NOMO-1 treated with DMSO at 0.1 percent for 48 hours (cell line): ENCODE data around the gene RCAN3.
"Not testable (repeated sequence)": the region's sequence is repeated elsewhere in the genome, so short reads cannot be mapped to it uniquely, and the experiment has no call there.

Source experiments
- DNase-seq: peaks from one replicate; lab custom pipeline; 2025; ENCODE audit not compliant: unreplicated experiment; lab: John Stamatoyannopoulos, UW

Gene RCAN3

DNA sequence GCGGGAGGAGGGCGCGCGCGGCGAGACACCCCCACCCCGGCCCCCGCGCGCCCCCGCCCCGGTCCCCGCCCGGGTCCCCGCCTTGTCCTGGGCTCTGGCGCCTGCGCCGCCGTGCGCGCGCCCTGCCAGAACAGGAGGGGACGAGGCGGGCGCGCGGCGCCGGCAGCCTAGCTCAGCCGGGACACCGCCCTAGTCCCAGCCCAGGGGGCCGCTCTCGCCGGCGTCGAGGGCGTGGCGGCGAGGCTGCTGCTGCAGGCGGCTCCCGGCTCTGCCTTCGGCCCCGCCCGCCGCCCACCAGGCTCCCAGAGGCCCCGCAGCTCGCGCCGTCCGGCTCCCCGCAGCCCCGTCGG is at the start of gene RCAN3:
Gene RCAN3, plus strand, starts transcription at position 128 of the 350 bp plus-strand sequence. CDS start 11,537 bp downstream, outside the sequence.
- DNase-seq, result peak; percentile 85

DNA sequence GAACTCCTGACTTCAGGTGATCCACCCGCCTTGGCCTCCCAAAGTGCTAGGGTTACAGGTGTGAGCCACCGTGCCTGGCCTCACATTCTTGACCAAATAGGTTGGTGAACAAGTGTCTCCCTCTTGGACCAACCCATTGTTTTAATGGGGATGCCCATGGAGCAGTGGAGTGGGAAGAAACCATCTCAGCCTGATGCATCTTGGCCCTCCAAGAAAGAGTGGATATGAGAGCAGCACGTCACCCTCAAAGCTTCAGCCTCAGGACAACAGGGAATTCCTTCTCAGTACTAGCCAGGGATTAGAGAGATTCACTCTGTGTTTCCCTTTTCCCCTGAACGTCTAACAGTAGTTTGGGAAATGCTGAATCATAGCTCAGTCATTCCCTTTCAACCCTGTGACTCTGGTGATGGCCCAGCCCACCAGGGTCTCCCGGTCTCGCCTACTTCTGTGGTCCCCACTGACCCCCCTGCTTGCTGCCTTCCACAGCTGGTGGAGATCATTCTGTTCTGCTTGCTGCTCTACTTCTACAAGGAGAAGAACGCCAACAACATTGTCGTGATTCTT is 49.6 kb upstream of the RCAN3 start:
- no peak for DNase-seq

DNA sequence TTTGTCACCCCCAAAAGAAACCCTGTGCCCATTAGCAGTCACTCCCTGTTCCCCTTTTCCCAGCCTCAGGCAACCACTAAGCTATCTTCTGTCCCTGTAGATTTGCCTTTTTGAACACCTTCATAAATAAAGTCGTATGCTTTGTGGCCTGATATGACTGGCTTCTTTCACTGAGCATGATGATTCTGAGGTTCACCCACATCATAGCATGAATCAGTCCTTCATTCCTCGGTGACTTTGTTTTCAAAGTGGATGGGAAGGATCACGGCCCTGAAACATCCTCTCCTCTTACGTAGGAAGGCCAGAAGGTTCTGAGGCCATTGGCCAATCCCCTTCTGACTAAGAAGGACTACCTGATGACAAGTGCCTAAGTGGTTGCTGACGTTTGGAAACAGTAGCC is 48.0 kb upstream of the RCAN3 start:
- peak; percentile 55 for DNase-seq

DNA sequence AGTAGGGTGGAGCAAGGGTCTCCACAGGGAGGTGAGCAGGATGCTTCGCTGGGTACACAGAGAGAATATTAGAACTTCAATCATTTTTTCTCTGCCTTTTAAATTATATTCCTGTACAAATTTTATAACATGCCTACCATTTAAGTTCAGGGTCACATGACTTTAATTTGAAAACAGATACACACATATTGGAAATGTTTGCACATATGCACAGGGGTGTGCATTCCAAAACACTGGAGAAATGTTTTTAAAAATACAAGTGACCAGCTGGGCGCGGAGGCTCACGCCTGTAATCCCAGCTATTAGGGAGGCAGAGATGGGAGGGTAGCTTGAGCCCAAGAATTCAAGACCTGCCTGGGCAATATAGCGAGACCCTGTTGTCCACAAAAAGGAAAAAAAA is 47.4 kb upstream of the RCAN3 start:
- no peak for DNase-seq

DNA sequence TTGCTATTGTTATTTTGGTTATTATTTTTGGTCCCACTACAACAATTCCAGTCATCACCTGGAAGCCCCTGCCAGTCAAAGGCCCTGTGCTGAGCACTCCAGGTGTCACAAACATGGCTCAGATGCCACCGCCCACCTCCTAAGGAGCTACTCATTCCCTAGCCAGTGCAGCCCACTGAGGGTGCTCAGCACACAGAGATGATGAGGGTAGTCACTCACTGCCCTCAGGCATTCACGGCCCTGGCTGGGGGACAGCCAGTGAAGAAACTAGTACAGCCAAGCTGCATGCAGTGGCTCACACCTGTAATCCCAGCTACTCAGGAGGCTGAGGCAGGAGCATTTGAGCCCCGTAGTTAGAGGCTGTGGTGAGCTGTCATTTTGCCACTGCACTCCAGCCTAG is 44.8 kb upstream of the RCAN3 start:
- DNase-seq, result no peak

DNA sequence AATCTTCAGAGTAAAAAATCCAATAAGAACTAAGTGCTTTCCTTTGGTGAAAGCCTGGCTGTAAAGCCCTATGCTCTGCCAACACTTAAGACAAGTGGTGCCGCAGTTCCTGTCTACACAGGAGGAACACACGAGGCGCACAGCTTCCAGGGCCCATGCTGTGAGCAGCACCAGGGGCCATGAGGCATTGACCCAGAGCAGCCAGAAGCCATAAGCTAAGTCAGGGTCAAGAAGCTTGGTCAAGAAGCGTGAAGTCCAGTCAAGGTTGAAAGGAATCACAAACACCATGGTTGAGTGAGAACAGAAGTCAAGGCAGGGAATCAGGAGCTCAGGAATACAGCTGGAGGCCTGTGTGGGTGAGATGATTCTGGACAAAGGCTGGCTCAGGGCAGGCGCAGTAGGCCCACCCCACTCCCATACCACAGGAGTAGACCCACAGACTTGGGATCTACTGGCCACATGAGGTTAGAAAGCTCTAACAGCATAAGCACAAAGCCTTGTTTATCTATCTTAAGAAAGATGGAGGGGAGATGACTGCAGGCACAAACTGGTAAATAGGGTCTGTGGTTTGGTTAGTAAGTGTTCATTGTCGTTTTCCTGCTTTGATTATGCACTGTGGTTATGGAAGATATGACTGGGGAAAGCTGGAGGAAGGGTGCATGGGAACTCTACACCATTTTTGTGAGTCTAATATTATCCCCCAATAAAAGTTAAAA is 42.9 kb upstream of the RCAN3 start:
- no peak for DNase-seq

DNA sequence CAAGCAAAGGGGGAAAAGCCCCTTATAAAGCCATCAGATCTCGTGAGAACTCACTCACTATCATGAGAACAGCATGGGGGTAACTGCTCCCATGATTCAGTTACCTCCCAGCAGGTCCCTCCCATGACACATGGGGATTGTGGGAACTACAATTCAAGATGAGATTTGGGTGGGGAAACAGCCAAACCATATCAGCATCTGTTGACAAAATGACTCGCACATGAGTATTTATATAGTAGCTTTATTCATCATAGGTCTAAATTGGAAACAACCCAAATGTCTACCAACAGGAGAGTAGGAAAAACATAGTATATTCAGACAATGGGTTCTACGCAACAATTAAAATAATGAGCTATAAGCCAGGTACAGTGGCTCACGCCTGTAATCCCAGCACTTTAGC is 40.5 kb upstream of the RCAN3 start:
- DNase-seq, result not testable (repeated sequence)

DNA sequence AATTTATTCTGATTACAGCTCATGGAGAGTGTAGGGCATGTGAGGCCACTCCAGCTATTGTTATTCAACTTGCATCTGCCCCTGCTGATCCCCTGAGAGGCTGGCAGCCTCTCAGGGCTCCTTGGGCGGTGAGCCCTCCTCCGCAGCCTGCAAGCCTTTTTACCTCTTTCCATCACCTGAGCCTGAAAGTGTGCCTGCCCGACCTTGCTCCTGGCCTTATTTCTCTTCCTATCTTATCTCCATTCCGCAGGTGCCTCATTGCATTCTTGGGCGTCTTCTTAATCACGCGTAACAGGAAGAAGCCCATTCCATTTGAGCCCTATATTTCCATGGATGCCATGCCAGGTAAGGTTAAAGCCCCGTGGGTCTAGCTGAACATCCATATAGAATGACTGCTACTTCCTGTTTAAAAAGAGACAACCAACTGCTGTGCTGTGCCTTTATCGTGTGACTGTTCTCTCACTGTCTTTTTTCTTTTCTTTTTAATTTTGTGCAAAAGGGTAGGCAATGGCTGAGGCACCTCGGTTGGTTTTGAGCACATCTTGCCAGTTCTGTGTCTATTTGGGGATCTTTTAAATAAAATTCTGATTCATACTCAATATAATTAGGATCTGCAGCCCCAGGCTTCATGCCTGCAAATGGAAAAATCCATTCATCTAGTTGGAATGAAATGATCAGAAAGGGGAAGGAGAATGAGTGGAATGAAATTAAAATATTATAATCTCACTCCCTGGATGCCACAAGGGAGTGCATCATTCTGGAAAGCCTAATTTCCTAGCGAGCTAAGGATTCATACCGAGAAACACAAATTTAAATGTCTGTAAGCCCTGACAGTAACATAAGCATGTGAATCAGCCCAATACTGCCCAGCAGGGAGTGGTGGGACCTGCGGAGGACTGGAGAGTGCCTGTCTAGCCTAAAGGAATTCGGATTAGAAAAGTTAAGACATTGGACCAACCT is 38.6 kb upstream of the RCAN3 start:
- no peak for DNase-seq

DNA sequence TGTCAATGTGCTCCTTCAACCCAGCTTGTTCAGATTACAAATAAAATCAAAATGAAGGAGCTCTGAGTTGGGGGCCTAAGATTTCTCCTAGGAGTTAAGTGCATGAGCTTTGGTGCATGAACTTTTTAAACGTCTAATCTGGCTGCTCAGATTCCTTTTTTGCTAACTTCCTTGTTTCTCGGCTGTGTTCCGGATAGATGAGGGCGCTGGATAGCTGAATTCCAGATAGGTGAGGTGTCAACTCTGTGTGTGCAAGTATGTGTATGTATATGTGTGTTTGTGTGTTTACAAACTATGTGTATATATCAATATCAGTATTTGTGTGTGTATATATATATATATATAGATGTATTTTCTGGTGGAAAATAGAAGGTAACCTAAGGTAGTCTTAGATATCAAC is 37.5 kb upstream of the RCAN3 start:
- DNase-seq, result peak; percentile 18

DNA sequence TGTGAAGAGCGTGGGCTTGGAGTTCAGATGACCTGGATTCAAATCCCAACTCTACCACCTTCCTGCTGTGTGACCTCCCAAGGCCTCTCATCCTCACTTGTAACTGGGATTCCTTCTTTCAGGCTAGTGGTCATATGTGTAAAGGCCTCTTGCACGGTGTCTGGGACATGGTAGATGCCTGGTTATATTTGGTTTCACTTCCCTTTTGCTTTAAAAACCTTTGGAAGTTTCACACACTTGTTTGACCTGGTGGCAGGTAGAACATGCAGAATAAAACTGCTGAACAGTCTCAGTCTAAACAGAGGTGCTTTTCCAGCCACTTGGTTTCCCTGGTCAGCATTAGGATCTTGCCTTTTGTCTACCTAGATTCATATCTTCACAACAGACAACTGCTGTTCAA is 37.0 kb upstream of the RCAN3 start:
- peak; percentile 33 for DNase-seq

DNA sequence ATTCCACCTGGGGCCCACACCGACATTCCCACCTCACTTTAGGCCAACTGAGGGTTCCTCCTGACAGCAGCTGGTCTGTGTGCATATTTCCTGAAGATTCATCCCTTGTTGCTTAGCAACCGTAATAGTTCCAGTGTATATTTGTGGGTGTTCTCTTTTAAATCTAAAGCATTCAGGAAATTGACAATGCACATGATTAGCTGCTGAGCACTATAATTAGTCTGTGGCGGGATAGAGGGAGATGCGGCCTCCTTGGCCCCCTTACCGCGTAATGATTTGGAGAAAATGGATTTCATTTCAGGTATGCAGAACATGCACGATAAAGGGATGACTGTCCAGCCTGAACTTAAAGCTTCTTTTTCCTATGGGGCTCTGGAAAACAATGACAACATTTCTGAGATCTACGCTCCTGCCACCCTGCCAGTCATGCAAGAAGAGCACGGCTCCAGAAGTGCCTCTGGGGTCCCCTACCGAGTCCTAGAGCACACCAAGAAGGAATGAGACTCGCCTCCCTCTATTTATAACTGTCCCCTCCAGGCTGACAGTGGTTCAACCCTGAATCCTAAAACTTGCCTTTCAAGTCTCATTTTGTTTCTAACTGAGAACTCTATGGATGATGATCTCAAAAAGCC is 33.8 kb upstream of the RCAN3 start:
- DNase-seq, result no peak

DNA sequence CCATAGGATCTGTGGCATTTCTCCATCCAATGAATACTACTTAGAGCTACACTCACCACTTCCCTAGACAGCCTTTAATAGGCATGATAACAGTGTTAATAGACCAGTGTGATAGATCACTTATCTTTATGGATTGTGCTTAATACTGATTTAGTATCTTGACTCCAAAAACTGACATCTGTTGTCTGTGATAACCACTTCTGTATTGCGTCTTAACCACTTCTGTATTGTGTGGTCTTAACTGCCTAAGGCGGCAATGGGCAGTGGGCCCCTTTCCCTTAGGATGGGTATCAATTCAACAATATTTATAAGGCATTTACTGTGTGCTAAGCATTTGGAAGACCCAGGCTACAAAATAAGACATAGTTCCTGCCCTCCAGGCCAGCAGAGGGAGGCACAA is 32.0 kb upstream of the RCAN3 start:
- peak; percentile 12 for DNase-seq

DNA sequence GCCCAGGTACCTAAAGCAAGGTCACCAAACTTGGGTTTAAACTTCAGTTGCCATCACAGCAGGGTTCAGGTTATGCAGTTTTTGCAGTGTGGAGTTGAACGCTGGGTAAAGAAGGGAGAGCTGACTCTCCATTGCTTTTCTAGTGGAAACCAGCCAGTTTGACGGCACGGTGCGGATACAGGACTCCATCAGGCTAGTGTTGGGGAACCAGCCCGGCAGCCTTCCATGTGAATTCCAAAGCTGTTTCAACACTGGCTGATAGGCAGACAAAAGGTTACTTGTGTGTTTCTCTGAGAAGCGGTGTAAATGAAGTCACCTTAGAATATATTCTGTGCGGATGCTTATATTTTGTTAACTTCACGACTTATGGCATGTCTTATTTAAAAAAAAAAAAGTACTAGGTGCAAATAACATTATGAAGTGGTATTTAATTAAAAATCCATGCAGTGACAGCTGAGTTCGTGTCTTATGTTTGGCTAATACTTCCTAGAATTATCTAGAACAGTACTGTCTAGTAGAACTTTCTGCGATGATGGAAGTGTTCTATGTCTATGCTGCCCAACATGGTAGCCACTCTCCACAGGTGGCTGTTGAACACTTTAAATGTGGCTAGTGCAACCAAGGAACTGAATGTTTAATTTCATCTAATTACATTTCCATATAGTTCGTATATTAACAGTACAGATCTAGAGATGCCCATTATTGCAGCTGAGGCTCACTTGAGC is 29.9 kb upstream of the RCAN3 start:
- DNase-seq, result no peak

DNA sequence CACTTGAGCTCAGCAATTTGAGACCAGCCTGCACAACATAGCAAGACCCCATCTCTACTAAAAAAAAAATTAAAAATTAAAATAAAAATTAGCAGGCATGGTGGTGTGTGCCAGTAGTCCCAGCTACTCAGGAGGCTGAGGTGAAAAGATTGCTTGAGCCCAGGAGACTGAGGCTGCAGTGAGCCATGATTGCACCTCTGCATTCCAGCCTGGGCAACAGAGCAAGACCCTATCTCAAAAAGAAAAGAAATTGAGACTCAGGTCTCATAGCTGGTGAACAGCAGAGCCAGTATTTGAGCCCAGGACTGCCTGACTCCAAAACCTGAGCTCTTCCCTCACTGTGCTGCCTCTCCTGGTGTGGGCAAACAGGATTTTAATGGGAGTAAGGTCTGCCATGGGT is 28.4 kb upstream of the RCAN3 start:
- no peak for DNase-seq

DNA sequence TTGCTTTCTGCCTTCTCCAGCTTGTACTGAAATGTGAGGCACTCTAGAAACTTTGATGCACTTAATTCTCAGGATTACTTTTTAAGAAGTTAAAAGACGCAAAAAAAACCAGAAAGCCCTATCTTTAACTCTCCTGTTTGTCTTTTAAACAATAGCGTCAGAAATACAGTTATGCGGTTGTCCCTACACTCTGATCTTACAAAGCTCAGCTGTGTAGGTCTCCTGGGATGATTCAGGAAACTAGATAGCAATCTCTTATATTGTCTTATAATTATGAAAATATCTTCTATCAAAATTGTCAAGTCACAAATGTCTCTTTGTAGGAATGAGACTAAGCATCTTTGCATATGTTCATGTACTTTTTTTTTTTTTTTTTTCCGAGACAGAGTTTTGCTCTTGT is 26.9 kb upstream of the RCAN3 start:
- DNase-seq, result no peak

DNA sequence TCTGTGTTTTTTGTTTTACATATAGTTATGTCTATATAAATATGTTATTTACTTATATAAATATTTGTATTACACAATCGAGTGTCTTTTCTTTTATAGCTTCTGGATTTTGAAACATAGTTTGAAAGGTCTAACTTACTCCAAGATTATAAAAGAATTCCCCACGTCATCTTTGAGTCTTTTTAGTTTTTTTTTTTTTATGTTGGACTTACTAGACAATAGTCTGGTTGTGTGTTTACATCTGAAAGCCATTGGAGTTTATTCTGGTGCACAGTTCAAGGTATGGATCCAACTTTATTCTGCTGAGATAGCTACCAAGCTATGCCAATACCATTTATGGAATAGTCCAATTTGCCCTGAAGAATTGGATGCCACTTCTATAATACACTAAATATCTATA is 26.1 kb upstream of the RCAN3 start:
- no peak for DNase-seq

DNA sequence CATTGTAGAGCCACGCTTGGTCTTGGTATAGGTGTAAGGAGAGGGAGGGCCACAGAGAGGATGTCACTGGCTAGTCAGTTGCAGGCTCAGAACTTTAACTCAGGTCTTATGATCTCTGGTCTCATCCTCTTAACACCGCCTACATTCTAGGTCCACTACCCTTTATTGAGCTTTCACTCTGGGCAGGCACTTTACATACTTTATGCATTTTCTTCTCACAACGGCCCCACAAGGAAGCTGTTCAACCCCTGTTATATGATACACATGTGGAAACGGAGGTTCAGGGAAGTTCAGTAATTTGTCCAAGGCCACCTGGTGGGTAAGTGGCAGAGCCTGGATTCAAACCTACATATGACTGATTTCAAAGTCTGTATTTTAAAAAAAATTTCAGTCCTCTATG is 25.3 kb upstream of the RCAN3 start:
- no peak for DNase-seq

DNA sequence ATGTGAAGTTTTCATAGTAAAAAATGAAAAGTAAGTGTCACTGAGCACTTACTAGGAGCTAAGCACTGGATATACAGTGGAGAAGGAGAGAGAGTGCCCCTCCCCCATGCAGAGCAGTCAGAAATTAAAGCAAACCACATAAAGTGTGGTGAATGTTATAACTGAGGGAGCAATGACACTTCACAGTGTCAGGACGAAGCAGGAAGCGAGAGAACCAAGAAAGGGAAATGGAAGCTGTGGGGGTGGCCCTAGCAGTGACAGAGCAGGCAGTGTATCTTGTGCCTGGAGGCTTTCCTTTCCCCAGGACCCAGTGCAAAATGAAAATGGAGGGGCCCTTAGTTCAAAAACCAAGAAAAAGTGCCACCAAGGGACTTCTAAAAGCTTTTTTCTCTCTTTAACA is 21.5 kb upstream of the RCAN3 start:
- peak; percentile 93 for DNase-seq

DNA sequence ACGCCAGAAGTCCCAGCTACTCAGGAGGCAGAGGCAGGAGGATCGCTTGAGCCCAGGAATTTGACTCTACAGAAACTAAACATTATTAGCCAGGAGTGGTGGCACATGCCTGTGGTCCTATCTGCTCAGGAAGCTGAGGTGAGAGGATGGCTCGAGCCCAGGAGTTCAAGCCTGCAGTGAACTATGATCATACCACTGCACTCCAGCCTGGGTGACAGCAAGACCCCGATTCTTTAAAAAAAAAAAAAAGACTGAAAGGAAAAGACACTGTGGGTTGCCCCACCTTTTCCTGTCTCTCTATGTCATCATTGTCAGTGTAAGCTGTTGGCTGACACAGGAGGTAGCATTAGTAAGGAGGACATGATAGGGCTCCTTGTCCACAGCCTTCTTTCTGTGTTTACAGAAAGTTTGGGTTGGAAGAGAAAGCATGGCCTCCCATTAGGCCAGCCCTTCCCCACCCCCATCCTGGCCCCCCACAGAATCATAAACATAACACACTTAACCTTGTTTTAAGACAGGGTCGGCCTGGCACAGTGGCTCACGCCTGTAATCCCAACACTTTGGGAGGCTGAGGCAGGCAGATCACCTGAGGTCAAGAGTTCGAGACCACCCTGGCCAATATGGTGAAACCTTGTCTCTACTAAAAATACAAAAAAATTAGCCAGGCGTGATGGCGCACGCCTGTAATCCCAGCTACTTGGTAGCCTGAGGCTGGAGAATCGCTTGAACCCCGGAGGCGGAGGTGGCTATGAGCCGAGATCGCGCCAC is 20.6 kb upstream of the RCAN3 start:
- peak; percentile 31 for DNase-seq

DNA sequence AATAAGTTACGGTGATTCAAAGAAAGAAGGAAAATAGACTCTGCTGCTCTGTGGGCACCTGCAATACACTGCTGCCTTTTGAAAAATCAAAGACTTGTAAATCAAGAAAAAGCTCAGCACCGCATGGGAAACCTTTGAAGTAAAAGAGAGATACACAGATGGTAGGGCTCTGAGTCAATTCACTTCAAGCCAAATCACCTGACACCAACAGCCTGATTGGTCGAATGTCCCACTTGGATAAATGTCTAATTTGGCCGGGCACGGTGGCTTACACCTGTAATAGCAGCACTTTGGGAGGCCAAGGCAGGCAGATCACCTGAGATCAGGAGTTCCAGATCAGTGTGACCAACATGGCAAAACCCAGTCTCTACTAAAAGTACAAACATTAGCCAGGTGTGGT is 19.2 kb upstream of the RCAN3 start:
- DNase-seq, result no peak
